ENCODE data around the gene PDYN. TPM values are rescaled to one million over a fixed set of nuclear protein-coding genes. Genes with fewer than 3 reads are reported as not detected.

PDYN gene
- total and polyA plus RNA-seq, 10 of the 15 experiments (the other 5 are each of a cell fraction or from before 2014, with no cell fraction given), result not detected

- no peak for TF ChIP-seq CUX1 (IDR thresholded peaks at IDR 0.05; ENCODE audit: insufficient replicate concordance, low read depth, low read length)
- TF ChIP-seq CBFB (IDR thresholded peaks at IDR 0.05; ENCODE audit: low read depth), result no peak
- no peak for TF ChIP-seq CHD4 (IDR thresholded peaks at IDR 0.05)
These were observed 21.8 kb downstream of the PDYN start (continued) for GRCh38 chr20:1971893-1972586.

GRCh38 chr20:1968964-1969363, 24.9 kb downstream of the PDYN start:
- SMC1A ChIA-PET (ENCODE audit: uncharacterized antibody, unreplicated experiment), result no interaction called here
- CTCF ChIA-PET, result interaction anchor here (1.0 to 1.6 kb wide), 4 partner anchors 84 to 206 kb away, joined by 3 to 4 read pairs (median 4); no protein-coding TSS in a partner anchor
- in situ Hi-C loops (cut with MboI), result loop anchor here (5.0 kb wide), 1 partner anchor 203 kb away; no protein-coding TSS in a partner anchor
- Histone ChIP-seq H3K27me3 (replicated peaks in 1 of 2; ENCODE audit: control insufficient read depth in 2 of 2, insufficient read depth in 2 of 2, low read length in 1 of 2) (no peaks in the 10 kb centered on the region; a peak in 4 of 4 replicates), H3K36me3 (ENCODE audit: control insufficient read depth in 2 of 2, insufficient read depth in 2 of 2, low read length in 1 of 2) (no peaks in the 10 kb centered on the region), H3K9me3 (replicated peaks; ENCODE audit: control insufficient read depth, insufficient read depth, low read length) (no peaks in the 10 kb centered on the region; the same call in 2 of the 3 replicates), H3K27ac (ENCODE audit: control insufficient read depth, insufficient read depth) (no peak overlapping the region), H3K4me3 (no peak overlapping the region), H2AFZ (ENCODE audit: control insufficient read depth, low read depth, low read length) (no peak overlapping the region), H3K4me2 (ENCODE audit: control insufficient read depth, insufficient read depth) (no peak overlapping the region), H3K9ac (ENCODE audit: control insufficient read depth, insufficient read depth, low read length) (no peak overlapping the region), H4K20me1 (ENCODE audit: control insufficient read depth, insufficient read depth) (no peaks in the 10 kb centered on the region), H3K4me1 (ENCODE audit: control insufficient read depth, insufficient read depth, low read length) (no peaks in the 10 kb centered on the region; the same call in 1 of the 2 replicates), H3K79me2 (ENCODE audit: control insufficient read depth, insufficient read depth, low read length) (no peaks in the 10 kb centered on the region)
- 0% methylated on average over 2 of the region's 4 CpGs for WGBS (ENCODE audit: insufficient coverage, insufficient replicate concordance, low lambda C conversion rate, missing lambda C conversion rate)
- TF ChIP-seq REST (IDR thresholded peaks at IDR 0.05; ENCODE audit: low read depth, low read length), result no peak
- TF ChIP-seq RFX5 (IDR thresholded peaks at IDR 0.05; ENCODE audit: low read depth, low read length), result no peak
- no peak for TF ChIP-seq SIN3A (IDR thresholded peaks at IDR 0.05; ENCODE audit: low read depth, low read length)
- TF ChIP-seq BHLHE40 (IDR thresholded peaks at IDR 0.05; ENCODE audit: borderline replicate concordance in 1 of 2, low read depth in 2 of 2, low read length in 1 of 2), result no peak
- no peak for TF ChIP-seq HSF1 (IDR thresholded peaks at IDR 0.05; ENCODE audit: low read depth, low read length)
- TF ChIP-seq BRCA1 (IDR thresholded peaks at IDR 0.05; ENCODE audit: low read depth, low read length), result no peak
- RAD21 ChIA-PET (ENCODE audit: unreplicated experiment), result interaction anchor here (1.1 kb wide), 1 partner anchor 167 kb away, joined by 3 read pairs; no protein-coding TSS in a partner anchor
- DNase-seq (ENCODE audit: low read depth, low spot score) (no peak), ATAC-seq (no peak), FAIRE-seq (no peak)
- BruUV-seq (replicated peaks), result no TSS peak
- POLR2A ChIA-PET, result no interaction called here
- intact Hi-C loops (cut with micrococcal nuclease; ENCODE audit: unreplicated experiment), result loop anchor here (5.0 kb wide), 1 partner anchor 483 kb away; no protein-coding TSS in a partner anchor

All from GM12878 (cell line).